ENCODE data around the gene GLT8D1. TPM values are rescaled to one million over a fixed set of nuclear protein-coding genes. Genes with fewer than 3 reads are reported as not detected.

GLT8D1 gene
- total and polyA plus RNA-seq, 2 of the 13 experiments (the other 11 are each of a cell fraction or from before 2014, with no cell fraction given), result 110 to 121 TPM

DNA sequence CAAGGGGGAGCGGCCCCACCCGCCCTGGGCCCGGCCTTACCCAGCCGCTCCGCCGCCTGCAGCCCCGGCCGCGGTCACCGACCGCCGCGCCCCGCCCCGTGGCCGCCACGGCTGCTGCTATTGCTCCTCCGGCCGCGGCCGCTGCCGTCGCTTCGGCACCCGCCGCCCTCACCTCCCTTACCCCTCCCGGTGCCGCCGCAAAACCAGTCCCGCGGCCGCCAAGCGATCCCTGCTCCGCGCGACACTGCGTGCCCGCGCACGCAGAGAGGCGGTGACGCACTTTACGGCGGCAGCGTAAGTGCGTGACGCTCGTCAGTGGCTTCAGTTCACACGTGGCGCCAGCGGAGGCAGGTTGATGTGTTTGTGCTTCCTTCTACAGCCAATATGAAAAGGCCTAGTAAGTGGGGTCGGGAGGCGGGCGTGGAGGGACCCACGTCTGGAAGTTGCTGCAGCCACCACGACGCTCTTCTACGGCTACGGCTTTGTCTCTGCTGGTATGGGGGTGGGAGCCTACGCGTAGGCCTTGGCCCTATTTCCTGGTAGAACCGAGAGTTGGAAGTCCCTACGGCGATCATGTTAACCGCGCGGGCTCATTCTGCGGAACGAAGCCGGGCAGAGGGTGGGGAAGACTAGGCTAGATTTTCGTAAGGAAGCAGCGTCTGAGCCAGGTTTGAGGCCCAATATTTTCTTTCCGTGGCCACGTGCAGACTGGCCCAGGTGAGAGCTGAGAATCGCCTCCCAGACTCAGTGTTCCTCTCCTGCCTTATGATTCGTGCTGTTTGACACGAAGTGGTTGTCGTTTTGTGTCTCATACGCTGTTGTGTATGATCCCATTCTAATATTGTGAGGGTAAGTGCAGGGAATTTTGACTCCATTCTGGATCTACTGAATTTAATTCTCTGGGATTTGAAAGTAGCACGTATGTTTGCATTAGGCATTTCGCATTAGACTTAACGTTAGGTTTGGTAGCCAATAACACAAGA is 19.6 kb downstream of the GLT8D1 start, which contains the start of the genes GNL3 and PBRM1:
TSS of gene GNL3 (plus strand) at position 324 of the 983 bp plus-strand sequence. CDS start at position 385, 61 bp downstream.
TSS of gene PBRM1 (minus strand) at position 205 of the 983 bp plus-strand sequence.
- FAIRE-seq, result peak; percentile 44
- CTCF ChIA-PET (ENCODE audit: low intra/inter-chr PET ratio, low total read pairs), result no interaction called here
- ATAC-seq, result peak; percentile 77
- TF ChIP-seq ZSCAN20 (CRISPR knock-in tag; IDR thresholded peaks at IDR 0.05; ENCODE audit: borderline replicate concordance) (peak; percentile 42; the same call in 1 of the 2 replicates), ATF7 (IDR thresholded peaks at IDR 0.05) (no peak), ATF7 (CRISPR knock-in tag; IDR thresholded peaks at IDR 0.05) (peak; percentile 79), NFE2L1 (CRISPR knock-in tag; IDR thresholded peaks at IDR 0.05; ENCODE audit: borderline replicate concordance) (no peak), ZNF543 (CRISPR knock-in tag; IDR thresholded peaks at IDR 0.05) (peak; percentile 69; the same call in 1 of the 2 replicates), PHB2 (IDR thresholded peaks at IDR 0.05; ENCODE audit: partially characterized antibody) (no peak), ZKSCAN5 (CRISPR knock-in tag; IDR thresholded peaks at IDR 0.05) (0 out of 2 replicates have a peak, but pooled peaks have one; percentile 10), TBL1XR1 (IDR thresholded peaks at IDR 0.05; ENCODE audit: borderline replicate concordance, low read length, partially characterized antibody) (no peak), ZNF841 (CRISPR knock-in tag; IDR thresholded peaks at IDR 0.05; ENCODE audit: borderline replicate concordance) (no peak), ZFY (CRISPR knock-in tag; IDR thresholded peaks at IDR 0.05) (peak; percentile 99), RORA (CRISPR knock-in tag; IDR thresholded peaks at IDR 0.05) (no peak), PPARG (CRISPR knock-in tag; conservative IDR thresholded peaks at IDR 0.05) (peak; percentile 60), ATF7-NPFF (CRISPR knock-in tag; IDR thresholded peaks at IDR 0.05; ENCODE audit: low read depth) (peak; percentile 23; the same call in 1 of the 2 replicates), U2AF2 (IDR thresholded peaks at IDR 0.05; ENCODE audit: low read depth, low read length) (0 out of 2 replicates have a peak, but pooled peaks have one; percentile 39), KDM5A (IDR thresholded peaks at IDR 0.05; ENCODE audit: borderline replicate concordance, low read length) (peak; percentile 55; the same call in 1 of the 2 replicates), ZNF10 (CRISPR knock-in tag; IDR thresholded peaks at IDR 0.05; ENCODE audit: borderline replicate concordance, low read depth) (no peak), CBX1 (IDR thresholded peaks at IDR 0.05; ENCODE audit: low read depth) (no peak)
- TF ChIP-seq, protein P1, sequence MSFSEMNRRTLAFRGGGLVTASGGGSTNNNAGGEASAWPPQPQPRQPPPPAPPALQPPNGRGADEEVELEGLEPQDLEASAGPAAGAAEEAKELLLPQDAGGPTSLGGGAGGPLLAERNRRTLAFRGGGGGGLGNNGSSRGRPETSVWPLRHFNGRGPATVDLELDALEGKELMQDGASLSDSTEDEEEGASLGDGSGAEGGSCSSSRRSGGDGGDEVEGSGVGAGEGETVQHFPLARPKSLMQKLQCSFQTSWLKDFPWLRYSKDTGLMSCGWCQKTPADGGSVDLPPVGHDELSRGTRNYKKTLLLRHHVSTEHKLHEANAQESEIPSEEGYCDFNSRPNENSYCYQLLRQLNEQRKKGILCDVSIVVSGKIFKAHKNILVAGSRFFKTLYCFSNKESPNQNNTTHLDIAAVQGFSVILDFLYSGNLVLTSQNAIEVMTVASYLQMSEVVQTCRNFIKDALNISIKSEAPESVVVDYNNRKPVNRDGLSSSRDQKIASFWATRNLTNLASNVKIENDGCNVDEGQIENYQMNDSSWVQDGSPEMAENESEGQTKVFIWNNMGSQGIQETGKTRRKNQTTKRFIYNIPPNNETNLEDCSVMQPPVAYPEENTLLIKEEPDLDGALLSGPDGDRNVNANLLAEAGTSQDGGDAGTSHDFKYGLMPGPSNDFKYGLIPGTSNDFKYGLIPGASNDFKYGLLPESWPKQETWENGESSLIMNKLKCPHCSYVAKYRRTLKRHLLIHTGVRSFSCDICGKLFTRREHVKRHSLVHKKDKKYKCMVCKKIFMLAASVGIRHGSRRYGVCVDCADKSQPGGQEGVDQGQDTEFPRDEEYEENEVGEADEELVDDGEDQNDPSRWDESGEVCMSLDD (CRISPR knock-in tag; IDR thresholded peaks at IDR 0.05; ENCODE audit: borderline replicate concordance), result no peak
- TF ChIP-seq, protein P2, sequence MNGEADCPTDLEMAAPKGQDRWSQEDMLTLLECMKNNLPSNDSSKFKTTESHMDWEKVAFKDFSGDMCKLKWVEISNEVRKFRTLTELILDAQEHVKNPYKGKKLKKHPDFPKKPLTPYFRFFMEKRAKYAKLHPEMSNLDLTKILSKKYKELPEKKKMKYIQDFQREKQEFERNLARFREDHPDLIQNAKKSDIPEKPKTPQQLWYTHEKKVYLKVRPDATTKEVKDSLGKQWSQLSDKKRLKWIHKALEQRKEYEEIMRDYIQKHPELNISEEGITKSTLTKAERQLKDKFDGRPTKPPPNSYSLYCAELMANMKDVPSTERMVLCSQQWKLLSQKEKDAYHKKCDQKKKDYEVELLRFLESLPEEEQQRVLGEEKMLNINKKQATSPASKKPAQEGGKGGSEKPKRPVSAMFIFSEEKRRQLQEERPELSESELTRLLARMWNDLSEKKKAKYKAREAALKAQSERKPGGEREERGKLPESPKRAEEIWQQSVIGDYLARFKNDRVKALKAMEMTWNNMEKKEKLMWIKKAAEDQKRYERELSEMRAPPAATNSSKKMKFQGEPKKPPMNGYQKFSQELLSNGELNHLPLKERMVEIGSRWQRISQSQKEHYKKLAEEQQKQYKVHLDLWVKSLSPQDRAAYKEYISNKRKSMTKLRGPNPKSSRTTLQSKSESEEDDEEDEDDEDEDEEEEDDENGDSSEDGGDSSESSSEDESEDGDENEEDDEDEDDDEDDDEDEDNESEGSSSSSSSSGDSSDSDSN (CRISPR knock-in tag; IDR thresholded peaks at IDR 0.05), result peak; percentile 79

More for the DNA sequence above, 19.6 kb downstream of the GLT8D1 start, which contains the start of the genes GNL3 and PBRM1:
- Histone ChIP-seq H4K20me1 (ENCODE audit: insufficient read depth, low read length) (peaks cover 13% of the 10 kb centered on the region), H3K79me2 (ENCODE audit: insufficient read depth, low read length) (peaks cover 76% of the 10 kb centered on the region), H3K36me3 (replicated peaks in 1 of 2; ENCODE audit: control insufficient read depth in 1 of 2, insufficient read depth in 2 of 2, low read length in 2 of 2) (peaks cover 18 to 38% of the 10 kb centered on the region in 2 experiments), H3K4me2 (ENCODE audit: low read depth, low read length) (peak within 1 kb of the TSS; percentile 94), H3K27ac (ENCODE audit: extremely low read length, insufficient read depth, low read length) (peak within 1 kb of the TSS; percentile 86), H2AFZ (ENCODE audit: low read length) (no peak within 1 kb of the TSS), H3K9ac (ENCODE audit: insufficient read depth, low read depth, low read length) (peak within 1 kb of the TSS; percentile 99), H3K4me1 (ENCODE audit: insufficient read depth, low read length) (peaks cover 82% of the 10 kb centered on the region), H3K9me3 (ENCODE audit: low read length) (no peaks in the 10 kb centered on the region), H3K27me3 (ENCODE audit: control insufficient read depth in 1 of 2, insufficient read depth in 2 of 2, low read length in 2 of 2) (no peaks in the 10 kb centered on the region; a peak in 1 of 5 replicates), H3K4me3 (replicated peaks in 1 of 3; ENCODE audit: insufficient read depth in 1 of 3, low read depth in 2 of 3, low read length in 3 of 3) (peak within 1 kb of the TSS; percentile 79 to 96 (median 84))
- WGBS (ENCODE audit: low lambda C conversion rate), result under 1% methylated on average over 44 of the region's 82 CpGs
- in situ Hi-C loops (cut with HindIII; ENCODE audit: extremely low pct_ligation_motif_present, low pct_unique_long_range_greater_than_20kb) (loop anchor here (10.0 kb wide), 1 partner anchor 231 kb away; the partner anchor contains the start of genes NISCH and TNNC1), intact Hi-C loops (cut with micrococcal nuclease; ENCODE audit: unreplicated experiment) (no loop called here)
- BruUV-seq (replicated peaks), result TSS peak; percentile 63
- POLR2A ChIA-PET, result interaction anchor here (4.5 to 12.6 kb wide), 2 partner anchors 10 to 19 kb away, joined by 18 to 118 read pairs; partner anchors contain the start of genes GLT8D1 and SPCS1
- peak; percentile 91 for DNase-seq (ENCODE audit: low spot score)

All from HepG2 (cell line).